Smooth muscle cell (in vitro differentiated cells): ENCODE measurements around the gene DEPDC1B. TPM values are rescaled to one million over a fixed set of nuclear protein-coding genes. Genes with fewer than 3 reads are reported as not detected.
"Not testable (repeated sequence)": the region's sequence is repeated elsewhere in the genome, so short reads cannot be mapped to it uniquely, and the experiment has no call there.

ENCODE experiments used
- DNase-seq: peaks from one replicate; lab custom pipeline; 2025; ENCODE audit not compliant: unreplicated experiment; lab: John Stamatoyannopoulos, UW
- H2AFZ ChIP-seq: fragments of 200-600 bp; sonication (generic); 2 replicates; pipeline ENCODE4 v1.6.0; 2016; ENCODE audit warnings: antibody characterized with exemption, low read depth, mild to moderate bottlenecking
- H3F3A ChIP-seq: fragments of 200-600 bp; sonication (generic); 2 replicates; pipeline ENCODE4 v1.6.0; 2017; ENCODE audit warnings: antibody characterized with exemption, low read depth
- H3K27ac ChIP-seq: fragments of 200-600 bp; sonication (generic); 2 replicates; pipeline ENCODE4 v1.5.1; 2016; ENCODE audit warnings: low read depth, mild to moderate bottlenecking
- H3K27me3 ChIP-seq: fragments of 200-600 bp; sonication (generic); 2 replicates; pipeline ENCODE4 v1.6.1; 2016; ENCODE audit warnings: low read depth, mild to moderate bottlenecking
- H3K36me3 ChIP-seq: fragments of 200-600 bp; sonication (generic); 2 replicates; pipeline ENCODE4 v1.5.1; 2016; ENCODE audit warnings: low read depth
- H3K4me1 ChIP-seq: fragments of 200-600 bp; sonication (generic); 2 replicates; pipeline ENCODE4 v1.5.1; 2016; ENCODE audit warnings: low read depth
- H3K4me2 ChIP-seq: fragments of 200-600 bp; sonication (generic); 2 replicates; pipeline ENCODE4 v1.6.0; 2016; ENCODE audit warnings: mild to moderate bottlenecking
- H3K4me3 ChIP-seq: fragments of 200-600 bp; sonication (generic); 2 replicates; pipeline ENCODE4 v1.5.1; 2016; ENCODE audit warnings: mild to moderate bottlenecking
- H3K79me2 ChIP-seq: fragments of 200-600 bp; sonication (generic); 2 replicates; pipeline ENCODE4 v1.6.0; 2016; ENCODE audit warnings: low read depth, mild to moderate bottlenecking
- H3K9ac ChIP-seq: fragments of 200-600 bp; sonication (generic); 2 replicates; pipeline ENCODE4 v1.6.0; 2016; ENCODE audit warnings: low read depth
- H3K9me3 ChIP-seq: fragments of 200-600 bp; sonication (generic); replicated peaks from 2 replicates; pipeline ENCODE4 v1.5.1; 2016; ENCODE audit warnings: low read depth
- H4K20me1 ChIP-seq: fragments of 200-600 bp; sonication (generic); 2 replicates; pipeline ENCODE4 v1.6.0; 2016; ENCODE audit warnings: low read depth
- WGBS: methylation state at CpG from one replicate; pipeline ENCODE4 v1.1.7; 2016; ENCODE audit warnings: low lambda C conversion rate; 5-methylcytosine and 5-hydroxymethylcytosine counted together
- polyA plus RNA-seq: library from polyadenylated mRNA; unstranded; fragments of >200 nt; fragmentation: Nextera tagmentation; extraction: Ambion mirVana; gene quantifications from 2 replicates; pipeline ENCODE4 v1.2.1, GENCODE V29; 2016
- total RNA-seq: library from RNA; depleted of rRNA; stranded (reverse); fragments of >200 nt; gene quantifications from 2 replicates; pipeline ENCODE4 v1.2.3, GENCODE V29; 2014
- TF ChIP-seq, protein P1 (sequence below): fragments of 200-600 bp; sonication (generic); IDR thresholded peaks from 2 replicates; pipeline ENCODE4 v1.5.1; 2017; ENCODE audit warnings: borderline replicate concordance, mild to moderate bottlenecking, antibody characterized with exemption; ENCODE audit not compliant: insufficient read depth, poor library complexity, severe bottlenecking

The DEPDC1B gene
- total and polyA plus RNA-seq, 2 experiments from 2014 or later, result 2.7 to 5.8 TPM

DNA sequence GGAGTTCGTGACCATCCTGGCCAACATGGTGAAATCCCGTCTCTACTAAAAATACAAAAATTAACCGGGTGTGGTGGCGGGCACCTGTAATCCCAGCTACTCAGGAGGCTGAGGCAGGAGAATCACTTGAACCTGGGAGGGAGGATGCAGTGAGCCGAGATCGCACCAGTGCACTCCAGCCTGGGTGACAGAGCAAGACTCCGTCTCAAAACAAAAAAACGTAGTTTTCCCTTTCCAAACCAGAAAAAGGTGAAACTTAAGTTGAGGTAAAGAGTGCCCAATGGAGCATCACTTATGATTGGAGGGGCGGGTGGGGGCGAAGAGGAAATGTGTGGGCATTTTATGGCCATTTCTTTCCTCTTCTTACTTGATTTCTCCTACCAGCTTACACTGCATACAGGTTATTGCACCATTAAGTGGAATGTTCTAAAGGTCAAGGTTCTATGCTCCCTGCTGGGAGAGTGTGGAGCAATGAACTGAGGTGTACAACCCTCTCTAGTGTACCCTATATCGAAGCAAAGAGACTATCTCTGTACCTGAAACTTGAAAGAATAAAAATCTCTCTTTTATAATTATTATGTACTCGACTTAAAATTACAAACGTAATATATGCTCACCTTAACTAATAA lies 136.2 kb downstream of the DEPDC1B start:
- Histone ChIP-seq H3K4me3 (no peak overlapping the region), H2AFZ (no peak overlapping the region), H3K9me3 (no peaks in the 10 kb centered on the region), H3K79me2 (no peaks in the 10 kb centered on the region), H3K4me2 (no peak overlapping the region), H3K9ac (no peak overlapping the region), H3K27ac (no peak overlapping the region), H3K4me1 (no peaks in the 10 kb centered on the region), H3F3A (no peaks in the 10 kb centered on the region), H3K36me3 (no peaks in the 10 kb centered on the region), H3K27me3 (no peaks in the 10 kb centered on the region), H4K20me1 (no peaks in the 10 kb centered on the region)
- TF ChIP-seq, protein P1, sequence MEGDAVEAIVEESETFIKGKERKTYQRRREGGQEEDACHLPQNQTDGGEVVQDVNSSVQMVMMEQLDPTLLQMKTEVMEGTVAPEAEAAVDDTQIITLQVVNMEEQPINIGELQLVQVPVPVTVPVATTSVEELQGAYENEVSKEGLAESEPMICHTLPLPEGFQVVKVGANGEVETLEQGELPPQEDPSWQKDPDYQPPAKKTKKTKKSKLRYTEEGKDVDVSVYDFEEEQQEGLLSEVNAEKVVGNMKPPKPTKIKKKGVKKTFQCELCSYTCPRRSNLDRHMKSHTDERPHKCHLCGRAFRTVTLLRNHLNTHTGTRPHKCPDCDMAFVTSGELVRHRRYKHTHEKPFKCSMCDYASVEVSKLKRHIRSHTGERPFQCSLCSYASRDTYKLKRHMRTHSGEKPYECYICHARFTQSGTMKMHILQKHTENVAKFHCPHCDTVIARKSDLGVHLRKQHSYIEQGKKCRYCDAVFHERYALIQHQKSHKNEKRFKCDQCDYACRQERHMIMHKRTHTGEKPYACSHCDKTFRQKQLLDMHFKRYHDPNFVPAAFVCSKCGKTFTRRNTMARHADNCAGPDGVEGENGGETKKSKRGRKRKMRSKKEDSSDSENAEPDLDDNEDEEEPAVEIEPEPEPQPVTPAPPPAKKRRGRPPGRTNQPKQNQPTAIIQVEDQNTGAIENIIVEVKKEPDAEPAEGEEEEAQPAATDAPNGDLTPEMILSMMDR, result no peak
- no peak for DNase-seq
- 94% methylated on average over 13 of the region's 13 CpGs for WGBS

DNA sequence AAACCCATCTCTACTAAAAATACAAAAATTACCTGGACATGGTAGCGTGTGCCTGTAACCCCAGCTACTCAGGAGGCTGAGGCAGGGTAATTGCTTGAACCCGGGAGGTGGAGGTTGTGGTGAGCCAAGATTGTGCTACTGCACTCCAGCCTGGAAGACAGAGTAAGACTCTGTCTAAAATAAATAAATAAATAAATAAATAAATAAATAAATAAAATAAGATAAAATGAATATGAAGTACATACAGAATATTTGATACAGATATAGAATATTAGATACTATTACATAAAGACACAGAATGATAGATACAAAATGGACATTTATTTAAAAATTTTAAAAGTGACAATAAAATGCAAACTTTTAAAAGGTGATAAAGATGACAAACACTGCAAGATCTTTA lies 146.7 kb downstream of the DEPDC1B start:
- H3K4me2 ChIP-seq, result not testable (repeated sequence)

DNA sequence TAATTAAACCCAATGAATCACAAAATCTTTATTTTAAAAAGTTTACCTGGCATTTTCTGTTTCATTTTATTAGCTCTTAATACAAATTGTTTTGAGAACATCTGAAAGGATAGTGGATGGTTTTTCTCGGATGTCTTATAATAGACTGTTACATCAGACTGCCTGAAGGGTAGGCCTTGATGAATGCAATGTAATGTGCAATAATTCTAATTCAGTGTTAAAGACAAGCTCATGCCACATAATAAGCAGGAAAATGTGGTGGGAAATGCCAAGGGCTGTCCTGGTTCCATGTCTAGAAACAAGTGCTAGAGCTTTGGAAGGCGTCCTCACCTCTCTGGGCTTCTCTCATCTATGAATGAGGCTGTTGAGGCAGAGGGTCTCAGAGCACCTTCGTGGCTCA lies 148.1 kb downstream of the DEPDC1B start:
- H3K27me3 ChIP-seq, result no peaks in the 10 kb centered on the region
- DNase-seq, result no peak
- no peaks in the 10 kb centered on the region for H4K20me1 ChIP-seq
- no peak overlapping the region for H3K27ac ChIP-seq
- no peak overlapping the region for H3K9ac ChIP-seq
- no peaks in the 10 kb centered on the region for H3K4me1 ChIP-seq
- H3F3A ChIP-seq, result no peaks in the 10 kb centered on the region
- TF ChIP-seq, protein P1, result no peak
- H3K4me2 ChIP-seq, result no peak overlapping the region
- WGBS, result 96% methylated on average over 3 of the region's 3 CpGs
- H3K9me3 ChIP-seq, result no peaks in the 10 kb centered on the region
- H2AFZ ChIP-seq, result no peak overlapping the region
- H3K36me3 ChIP-seq, result no peaks in the 10 kb centered on the region
- H3K79me2 ChIP-seq, result no peaks in the 10 kb centered on the region
- H3K4me3 ChIP-seq, result no peak overlapping the region

More for the DNA sequence above, 146.7 kb downstream of the DEPDC1B start:
- not testable (repeated sequence) for H2AFZ ChIP-seq, DNase-seq, H3F3A ChIP-seq, H3K9ac ChIP-seq, H3K4me3 ChIP-seq, H3K79me2 ChIP-seq, H3K4me1 ChIP-seq, H4K20me1 ChIP-seq, H3K27ac ChIP-seq, H3K36me3 ChIP-seq, H3K27me3 ChIP-seq, H3K9me3 ChIP-seq
- WGBS, result 97% methylated on average over 2 of the region's 2 CpGs

DNA sequence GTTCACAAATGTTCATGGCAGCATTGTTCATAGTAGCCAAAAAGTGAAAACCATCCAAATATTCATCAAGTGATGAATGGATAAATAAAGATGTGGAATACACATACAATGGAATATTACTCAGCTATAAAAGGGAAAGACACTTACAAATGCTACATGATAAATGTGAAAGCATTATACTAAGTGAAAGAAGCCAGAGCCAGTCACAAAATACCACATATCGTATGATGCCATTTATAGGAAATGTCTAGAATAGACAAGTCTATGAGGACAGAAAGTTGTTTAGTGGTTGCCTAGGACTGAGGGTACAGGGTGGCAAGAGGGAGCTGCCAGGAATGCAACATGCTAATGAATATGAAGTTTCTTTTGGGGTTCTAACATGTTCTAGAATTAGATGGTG lies 148.7 kb downstream of the DEPDC1B start:
- Histone ChIP-seq H3K4me2 (no peak overlapping the region), H3K27me3 (no peaks in the 10 kb centered on the region)
- TF ChIP-seq, protein P1, result no peak

More for the DNA sequence above, 148.7 kb downstream of the DEPDC1B start:
- no peaks in the 10 kb centered on the region for H3K36me3 ChIP-seq
- no peak for DNase-seq
- no peak overlapping the region for H3K27ac ChIP-seq
- H3K4me3 ChIP-seq, result no peak overlapping the region
- H3K9ac ChIP-seq, result no peak overlapping the region
- H3K4me1 ChIP-seq, result no peaks in the 10 kb centered on the region
- no peak overlapping the region for H2AFZ ChIP-seq
- no peaks in the 10 kb centered on the region for H3K79me2 ChIP-seq
- no peaks in the 10 kb centered on the region for H4K20me1 ChIP-seq
- no peaks in the 10 kb centered on the region for H3K9me3 ChIP-seq
- no peaks in the 10 kb centered on the region for H3F3A ChIP-seq
- WGBS, result 77% methylated on average over 1 of the region's 1 CpG
